HG03196 (cell line): Measurements from ENCODE around the gene ANO3.

Source experiments
- ATAC-seq: cut with Tn5 transposase; IDR thresholded peaks from one replicate; pipeline ENCODE4 v1.9.1; 2021; ENCODE audit not compliant: unreplicated experiment

The ANO3 gene

DNA sequence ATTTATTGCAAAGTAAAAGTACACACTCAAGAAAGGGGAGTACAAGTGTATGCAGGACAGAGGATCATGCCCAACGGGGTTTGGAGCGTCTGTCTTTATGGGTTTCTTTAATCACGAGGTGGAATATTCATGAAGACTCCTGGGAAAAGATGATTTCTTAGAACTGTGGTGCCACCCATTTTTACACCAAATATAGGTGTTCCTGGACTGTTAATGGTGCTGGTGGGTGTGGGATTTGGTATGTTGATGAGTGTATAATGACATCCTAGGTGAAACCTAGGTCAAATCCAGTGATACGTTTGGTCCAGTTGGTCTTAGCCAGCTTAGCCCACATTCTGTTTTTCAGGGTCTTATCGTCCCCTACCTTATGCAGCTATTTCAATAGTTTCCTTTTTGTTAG is 21.1 kb downstream of the ANO3 start:
- no peak for ATAC-seq

DNA sequence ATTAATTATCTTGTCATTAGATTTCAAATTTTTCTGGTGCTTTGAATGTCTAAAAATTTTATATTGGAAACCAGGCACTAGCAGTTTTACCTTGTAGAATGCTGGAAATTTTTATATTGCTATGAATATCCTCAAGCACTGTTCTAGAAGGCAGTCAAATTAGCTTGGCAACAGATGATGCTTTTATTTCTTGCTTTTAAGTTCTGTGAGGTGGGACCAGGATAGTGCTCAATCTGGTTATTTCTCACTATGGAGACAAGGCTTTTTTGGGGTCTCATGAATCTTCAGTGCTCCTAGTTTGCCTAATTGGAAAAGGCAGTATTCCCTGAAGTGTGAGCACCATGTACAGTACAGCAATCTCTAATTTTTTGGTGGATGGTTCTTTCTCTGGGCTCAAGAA is 27.1 kb downstream of the ANO3 start:
- no peak for ATAC-seq

DNA sequence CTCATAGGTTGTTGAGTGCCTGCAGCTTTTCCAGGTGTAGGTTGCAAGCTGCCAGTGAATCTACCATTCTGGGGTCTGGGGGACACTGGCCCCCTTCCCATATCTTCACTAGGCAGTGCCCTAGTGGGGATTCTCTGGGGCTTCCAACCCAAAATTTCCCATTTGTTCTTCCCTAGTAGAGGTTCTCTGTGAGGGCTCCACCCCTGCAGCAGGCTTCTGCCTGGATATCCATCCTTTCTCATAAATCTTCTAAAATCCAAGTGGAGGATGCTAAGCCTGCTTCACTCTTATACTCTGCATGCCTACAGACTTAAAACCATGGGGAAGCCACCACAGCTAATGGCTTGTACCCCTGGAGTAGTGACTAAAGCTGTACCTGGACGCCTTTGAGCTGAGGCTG is 33.4 kb downstream of the ANO3 start:
- no peak for ATAC-seq

DNA sequence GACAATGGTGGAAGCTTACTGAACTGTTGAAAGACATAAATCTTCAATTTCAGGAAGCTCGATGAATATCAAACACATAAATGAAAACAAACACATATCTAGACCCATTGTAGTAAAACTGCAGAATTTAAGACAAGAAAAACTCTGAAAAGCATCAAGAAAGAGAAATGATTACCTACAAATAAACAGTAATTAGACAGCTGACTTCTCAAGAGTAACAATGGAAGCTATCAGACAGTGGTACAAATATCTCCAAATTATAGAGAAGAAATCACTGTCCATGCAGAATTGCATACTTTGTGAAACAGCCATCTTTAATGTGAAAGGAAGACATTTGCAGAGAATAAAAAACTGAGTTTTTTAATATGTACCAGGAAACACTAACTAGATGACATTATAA is 45.7 kb downstream of the ANO3 start:
- ATAC-seq = no peak

DNA sequence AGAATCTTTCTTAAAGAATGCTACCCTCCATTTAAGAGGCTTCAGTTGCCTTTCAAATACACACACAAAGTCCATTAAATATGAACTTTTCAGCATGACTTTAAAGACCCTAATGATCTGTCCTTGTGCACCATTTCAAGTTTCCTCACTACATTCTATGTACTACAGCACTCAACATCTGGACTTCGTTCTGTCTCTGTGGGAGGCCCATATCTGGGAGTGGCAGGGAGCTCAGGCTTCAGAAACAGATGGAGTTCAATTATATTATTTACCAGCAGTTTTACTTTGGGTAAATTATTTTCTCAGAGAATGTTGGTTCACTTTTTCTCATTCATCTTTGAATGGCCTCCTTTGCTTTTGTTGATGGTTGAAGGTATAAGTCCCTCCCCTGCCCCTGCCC is 67.4 kb downstream of the ANO3 start:
- ATAC-seq = no peak

DNA sequence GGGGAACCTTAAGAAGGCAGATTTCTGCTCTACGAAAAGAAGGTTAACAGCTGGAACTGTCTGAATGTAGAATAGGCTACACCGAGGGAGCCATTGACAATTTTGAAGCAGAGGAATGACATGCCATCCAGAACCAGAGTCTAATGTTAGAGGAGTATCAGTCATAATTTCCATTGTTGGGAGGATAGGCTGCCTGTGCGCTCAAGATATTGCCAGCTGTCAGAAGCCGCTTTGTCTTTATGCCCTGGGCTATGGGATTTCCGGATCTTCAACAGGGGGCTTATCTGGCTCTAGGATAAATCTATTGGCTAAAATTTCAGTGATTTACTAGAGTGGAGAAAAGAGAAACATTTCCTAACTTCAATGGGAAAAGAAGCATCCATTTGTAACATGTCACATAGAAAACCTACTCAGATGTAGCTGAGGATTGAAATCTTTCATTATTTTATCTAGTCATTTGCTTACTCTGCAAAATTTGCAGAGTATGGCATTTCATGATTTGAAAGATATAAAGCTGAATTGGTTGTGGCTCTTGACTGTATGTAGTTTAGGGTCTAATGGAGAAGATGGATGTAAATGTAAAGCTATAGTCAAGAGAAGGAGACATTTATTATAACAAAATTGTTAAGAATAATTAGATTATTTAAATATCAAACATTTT is 78.9 kb downstream of the ANO3 start:
- no peak for ATAC-seq

GRCh38 chr11:26412955-26413354 is 81.0 kb downstream of the ANO3 start:
- no peak for ATAC-seq

- ATAC-seq = no peak
These were observed 86.5 kb downstream of the ANO3 start for GRCh38 chr11:26418386-26418912.

DNA sequence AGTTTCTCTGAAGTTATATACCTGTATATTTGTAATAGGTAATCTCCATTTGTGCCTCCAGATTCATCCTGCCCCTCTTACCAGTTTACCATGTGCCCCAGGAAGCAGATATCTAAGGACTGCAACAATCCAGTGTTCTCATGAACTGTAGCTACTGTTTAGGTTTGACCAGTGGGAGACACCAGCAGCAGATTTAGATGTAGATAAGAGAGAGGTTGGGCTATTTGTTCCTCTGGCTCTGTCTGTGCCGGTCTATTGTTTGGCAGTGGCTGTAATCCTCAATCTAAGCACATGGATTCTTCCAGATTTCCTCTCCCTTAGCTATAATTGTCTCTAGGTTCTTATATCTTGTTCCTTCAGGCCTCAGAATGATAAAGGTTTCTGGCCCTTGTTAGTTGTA is 88.4 kb downstream of the ANO3 start:
- ATAC-seq = no peak

DNA sequence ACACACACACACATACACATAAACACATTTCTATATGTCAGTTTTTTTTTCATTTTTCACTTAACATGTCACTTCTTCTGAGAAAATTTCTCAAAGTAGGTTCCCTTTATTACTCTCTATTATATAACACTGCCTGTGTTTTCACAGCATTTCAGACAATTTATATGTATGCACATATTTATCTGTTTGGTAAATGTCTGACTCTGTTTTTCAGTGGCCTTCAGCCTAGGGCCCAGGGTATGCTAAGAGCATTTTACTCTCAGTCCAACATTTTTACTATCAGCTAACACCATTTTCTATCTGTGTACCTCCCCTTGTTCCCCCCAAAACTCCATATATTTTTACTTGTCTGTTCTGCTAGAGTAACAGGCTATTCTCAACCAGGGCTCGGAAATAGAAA is 92.3 kb downstream of the ANO3 start:
- ATAC-seq = no peak

GRCh38 chr11:26439854-26440253 is 107.9 kb downstream of the ANO3 start:
- no peak for ATAC-seq

- ATAC-seq = no peak
These were observed 110.2 kb downstream of the ANO3 start for GRCh38 chr11:26442131-26442530.

DNA sequence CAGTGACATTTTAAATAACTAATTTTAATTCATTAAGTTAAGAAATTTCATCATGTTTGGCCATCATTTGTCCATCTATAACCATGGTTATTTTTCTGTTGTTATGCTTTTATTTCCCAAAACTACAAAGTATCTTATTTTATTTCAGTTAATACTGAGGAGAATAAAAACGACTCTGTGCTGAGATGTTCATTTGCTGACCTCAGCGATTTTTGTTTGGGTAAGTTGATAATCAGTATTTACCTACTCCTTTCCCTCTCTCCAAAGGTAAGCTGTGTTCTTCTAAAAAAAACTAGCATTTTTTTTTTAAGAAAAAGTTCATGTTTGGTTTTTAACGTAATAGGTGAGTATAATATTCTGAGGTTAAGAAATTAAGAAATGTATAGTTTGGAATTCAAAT is 111.7 kb downstream of the ANO3 start:
- ATAC-seq = no peak

GRCh38 chr11:26457636-26458035 is 125.7 kb downstream of the ANO3 start:
- no peak for ATAC-seq

DNA sequence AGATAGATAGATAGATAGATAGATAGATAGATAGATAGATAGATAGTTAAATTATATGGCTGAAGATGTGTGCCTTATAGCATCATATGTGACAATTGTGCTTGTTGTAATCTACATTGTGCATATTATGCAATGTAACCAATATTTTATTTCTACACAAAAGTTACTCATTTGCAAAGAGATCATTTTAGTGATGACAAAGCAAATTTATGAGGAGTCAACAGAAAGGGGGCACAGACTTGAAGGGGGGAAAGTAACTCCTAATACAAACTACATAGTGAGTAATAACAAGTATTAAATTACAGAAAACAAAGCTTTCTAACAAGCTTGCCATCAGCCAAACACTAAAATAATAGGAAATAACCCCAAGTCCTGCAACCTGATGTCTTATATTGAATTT is 133.3 kb downstream of the ANO3 start:
- ATAC-seq = no peak

DNA sequence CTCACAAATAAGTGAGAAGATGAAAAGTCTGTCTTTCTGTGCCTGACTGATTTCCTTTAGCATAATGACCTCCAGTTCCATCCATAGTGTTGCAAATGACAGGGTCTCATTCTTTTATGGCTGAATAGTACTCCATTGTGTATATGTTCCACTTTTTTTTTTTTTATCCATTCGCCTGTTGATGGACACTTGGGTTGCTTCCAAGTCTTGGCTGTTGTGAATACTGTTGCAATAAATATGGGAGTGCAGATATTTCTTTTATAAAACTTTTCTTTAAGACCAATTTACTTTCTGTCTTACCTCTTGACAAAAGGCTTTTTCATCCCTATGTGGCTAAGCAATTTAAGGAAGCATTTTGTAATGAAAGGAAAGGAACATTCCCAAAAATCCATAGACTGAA is 135.6 kb downstream of the ANO3 start:
- no peak for ATAC-seq

DNA sequence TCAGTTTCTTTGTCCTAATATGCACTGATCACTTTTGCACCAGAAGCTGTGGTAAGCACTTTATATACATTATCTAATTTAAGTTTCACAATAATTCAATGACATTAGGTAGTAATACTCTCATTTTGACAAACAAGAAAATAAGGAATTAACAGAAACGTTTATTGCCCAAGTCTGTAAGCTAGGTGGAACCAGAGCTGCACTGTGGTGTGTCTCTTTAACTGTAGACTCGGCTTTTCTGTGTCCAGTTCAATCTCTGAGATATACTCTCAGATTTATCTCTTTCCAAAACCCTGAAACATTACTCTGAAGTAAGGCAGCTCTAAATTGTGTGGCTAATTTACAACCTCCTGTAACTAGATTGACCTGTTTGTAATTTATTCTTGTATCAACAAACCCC is 139.1 kb downstream of the ANO3 start:
- no peak for ATAC-seq

DNA sequence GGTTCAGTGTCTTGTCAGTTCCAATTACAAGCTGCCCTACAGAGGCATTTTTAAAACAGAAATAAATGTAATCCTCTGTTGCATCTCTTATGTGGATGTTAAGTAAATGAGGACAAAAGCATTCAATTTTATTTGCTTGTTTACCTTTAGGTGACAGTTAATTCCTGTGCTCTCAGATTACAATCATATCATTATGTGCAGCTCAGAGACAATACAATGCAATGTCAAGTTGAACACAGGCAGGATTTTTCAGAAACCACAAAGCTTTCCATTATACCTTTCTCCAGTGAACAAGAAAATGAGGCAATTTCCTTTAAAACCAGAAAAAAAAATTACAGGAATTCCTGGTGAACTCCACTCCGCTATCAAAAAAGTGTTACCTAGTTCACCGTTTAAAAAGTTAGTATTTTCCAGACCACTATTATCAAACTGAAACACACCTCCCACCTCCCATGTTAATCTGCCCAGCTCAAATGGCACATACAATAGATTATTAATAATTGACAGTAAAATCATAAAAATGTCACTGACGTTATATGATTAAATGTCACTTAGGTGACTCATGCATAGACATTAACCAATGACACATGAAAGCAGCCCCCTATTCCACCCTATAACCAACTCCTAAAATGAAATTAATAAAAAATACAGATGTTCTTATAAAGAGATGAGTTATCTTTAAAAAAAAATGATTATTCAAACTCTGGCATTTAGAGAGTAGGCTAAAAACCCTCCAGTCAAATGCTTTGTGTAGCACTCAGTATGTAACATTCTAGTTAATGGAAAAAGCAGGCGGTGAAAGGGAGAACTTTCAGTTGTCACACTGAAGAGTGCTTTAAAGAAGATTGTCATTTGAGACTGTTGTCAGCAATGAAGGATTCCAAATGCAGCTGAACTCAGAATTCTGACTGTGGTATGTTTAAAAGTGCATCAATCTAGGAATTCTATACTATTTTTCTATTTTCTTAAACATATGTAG is 141.6 kb downstream of the ANO3 start:
- ATAC-seq = no peak

- ATAC-seq = no peak
These were observed 142.5 kb downstream of the ANO3 start for GRCh38 chr11:26474401-26474800.

- no peak for ATAC-seq
These were observed 145.5 kb downstream of the ANO3 start for GRCh38 chr11:26477396-26477795.

DNA sequence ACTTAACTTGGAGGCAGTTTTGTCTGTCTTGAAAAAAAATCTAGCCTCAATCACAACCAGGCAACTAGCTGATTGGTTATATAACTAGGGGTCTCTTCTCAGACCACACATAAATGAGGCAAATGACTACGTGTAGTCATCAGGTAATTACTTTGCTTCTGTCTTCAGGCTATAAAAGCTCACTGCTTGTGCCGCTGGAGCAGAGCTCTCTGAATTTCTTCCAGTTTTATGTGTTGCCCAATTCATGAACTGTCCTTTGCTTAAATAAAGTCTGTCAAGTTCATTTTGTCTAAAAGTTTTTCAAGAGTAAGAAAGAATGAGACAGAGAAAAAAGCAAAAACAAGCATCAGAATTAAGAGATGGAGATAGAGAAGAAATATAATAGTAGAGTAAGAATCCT is 146.8 kb downstream of the ANO3 start:
- ATAC-seq = no peak

DNA sequence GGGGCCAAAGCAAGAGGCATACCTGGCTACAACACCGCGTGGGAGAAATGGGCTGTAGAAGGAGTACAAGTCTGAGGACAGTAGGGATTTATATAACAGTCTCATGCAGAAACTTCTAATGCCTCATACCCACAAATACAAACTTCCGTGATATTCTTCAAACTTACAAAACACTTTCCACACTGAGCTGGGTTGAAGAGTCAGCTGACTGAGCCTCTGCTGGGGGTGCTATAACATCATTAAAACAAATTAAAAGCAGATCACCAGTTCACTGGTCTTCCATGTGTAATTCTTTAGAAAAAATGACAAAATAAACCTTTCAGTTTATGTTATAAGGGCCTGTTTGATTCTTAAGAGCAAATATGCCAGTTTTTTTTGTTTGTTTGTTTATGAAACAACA is 148.1 kb downstream of the ANO3 start:
- ATAC-seq = no peak
